ENCODE results near the gene OAT. TPM values are rescaled to one million over a fixed set of nuclear protein-coding genes. Genes with fewer than 3 reads are reported as not detected.

OAT gene
- total RNA-seq, 1 donor from 2014 or later: 55.1 TPM

GRCh38 chr10:124384591-124385190, 34.0 kb downstream of the OAT start:
- Mint-ChIP-seq H3K36me3 (no peaks in the 10 kb centered on the region), H3K9me3 (no peaks in the 10 kb centered on the region), H3K4me1 (peaks cover 8% of the 10 kb centered on the region), H3K27me3 (ENCODE audit: low read depth) (peaks cover 17% of the 10 kb centered on the region), H3K27ac (no peak overlapping the region), H3K4me3 (no peak overlapping the region)
- DNase-seq (ENCODE audit: low spot score in 2 of 2, unreplicated experiment in 2 of 2): no peak
- TF ChIP-seq CTCF (IDR thresholded peaks at IDR 0.05; ENCODE audit: unreplicated experiment): no peak

GRCh38 chr10:124384172-124384571, 34.6 kb downstream of the OAT start:
- Mint-ChIP-seq H3K4me3 (no peak overlapping the region), H3K27ac (no peak overlapping the region), H3K27me3 (ENCODE audit: low read depth) (peaks cover 19% of the 10 kb centered on the region), H3K4me1 (peaks cover 6% of the 10 kb centered on the region), H3K9me3 (no peaks in the 10 kb centered on the region), H3K36me3 (no peaks in the 10 kb centered on the region)
- no peak for DNase-seq (ENCODE audit: low spot score in 2 of 2, unreplicated experiment in 2 of 2)
- no peak for TF ChIP-seq CTCF (IDR thresholded peaks at IDR 0.05; ENCODE audit: unreplicated experiment)

- Mint-ChIP-seq H3K27me3 (ENCODE audit: low read depth) (peaks cover 25% of the 10 kb centered on the region), H3K9me3 (no peaks in the 10 kb centered on the region), H3K4me1 (peaks cover 11% of the 10 kb centered on the region), H3K4me3 (no peak overlapping the region), H3K27ac (no peak overlapping the region), H3K36me3 (no peaks in the 10 kb centered on the region)
- no peak for DNase-seq (ENCODE audit: low spot score in 2 of 2, unreplicated experiment in 2 of 2)
- no peak for TF ChIP-seq CTCF (IDR thresholded peaks at IDR 0.05; ENCODE audit: unreplicated experiment)
Observed at GRCh38 chr10:124383496-124383895, 35.2 kb downstream of the OAT start.

GRCh38 chr10:124381011-124381611, 37.6 kb downstream of the OAT start:
- no peak overlapping the region for H3K4me3 Mint-ChIP-seq
- peaks cover 45% of the 10 kb centered on the region for H3K27me3 Mint-ChIP-seq (ENCODE audit: low read depth)
- no peak for DNase-seq (ENCODE audit: low spot score in 2 of 2, unreplicated experiment in 2 of 2)
- no peaks in the 10 kb centered on the region for H3K9me3 Mint-ChIP-seq
- no peaks in the 10 kb centered on the region for H3K36me3 Mint-ChIP-seq
- peaks cover 11% of the 10 kb centered on the region for H3K4me1 Mint-ChIP-seq
- TF ChIP-seq CTCF (IDR thresholded peaks at IDR 0.05; ENCODE audit: unreplicated experiment): no peak
- no peak overlapping the region for H3K27ac Mint-ChIP-seq

GRCh38 chr10:124380256-124380995, 38.3 kb downstream of the OAT start:
- Mint-ChIP-seq H3K36me3 (no peaks in the 10 kb centered on the region), H3K4me1 (peaks cover 11% of the 10 kb centered on the region), H3K27ac (no peak overlapping the region), H3K9me3 (no peaks in the 10 kb centered on the region), H3K27me3 (ENCODE audit: low read depth) (peaks cover 45% of the 10 kb centered on the region), H3K4me3 (no peak overlapping the region)
- DNase-seq (ENCODE audit: low spot score in 2 of 2, unreplicated experiment in 2 of 2): no peak
- no peak for TF ChIP-seq CTCF (IDR thresholded peaks at IDR 0.05; ENCODE audit: unreplicated experiment)

Data from mesothelial cell of epicardium (in vitro differentiated cells).